ENCODE data around the gene DNAJC22.
"Not testable (repeated sequence)": the region's sequence is repeated elsewhere in the genome, so short reads cannot be mapped to it uniquely, and the experiment has no call there.

Gene DNAJC22

DNA sequence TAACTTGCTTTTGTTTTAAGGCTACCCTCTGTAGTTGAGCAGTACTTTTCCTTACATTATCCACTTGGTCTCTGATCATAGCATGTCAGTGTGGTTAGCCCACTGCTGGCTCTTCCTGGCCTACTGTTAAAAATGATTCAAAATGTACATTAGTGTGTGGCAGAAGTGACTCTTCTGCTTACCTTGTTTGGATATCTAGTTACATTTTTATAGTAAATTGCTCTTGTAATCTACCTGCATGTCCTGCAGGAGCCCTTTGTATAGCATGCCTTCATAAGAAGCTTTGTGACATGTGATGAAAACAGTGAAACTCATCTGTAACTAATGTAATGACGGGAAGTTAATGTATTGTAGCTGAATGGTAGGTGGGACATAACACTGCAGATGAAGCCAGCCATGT, 28.7 kb downstream of the DNAJC22 start:
- no peak for DNase-seq (ENCODE audit: low spot score)

DNA sequence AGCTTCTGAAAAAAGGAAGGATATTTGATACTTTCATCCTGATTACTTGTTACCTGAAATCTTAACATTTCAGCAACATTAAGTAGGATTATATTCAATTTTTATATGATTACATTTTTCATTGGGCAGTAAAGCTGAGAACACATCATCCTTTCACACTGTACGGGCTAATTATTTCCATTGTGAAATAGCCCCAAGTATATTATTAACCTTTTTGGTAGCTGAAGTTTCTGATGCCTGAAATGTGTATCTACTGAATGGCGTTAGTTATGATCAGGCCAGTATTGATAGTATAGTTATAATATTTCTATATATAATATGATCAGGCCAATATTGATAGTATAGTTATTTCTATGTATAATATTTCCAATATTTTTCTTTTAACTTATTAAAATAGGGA, 30.7 kb downstream of the DNAJC22 start:
- DNase-seq (ENCODE audit: low spot score), result no peak

DNA sequence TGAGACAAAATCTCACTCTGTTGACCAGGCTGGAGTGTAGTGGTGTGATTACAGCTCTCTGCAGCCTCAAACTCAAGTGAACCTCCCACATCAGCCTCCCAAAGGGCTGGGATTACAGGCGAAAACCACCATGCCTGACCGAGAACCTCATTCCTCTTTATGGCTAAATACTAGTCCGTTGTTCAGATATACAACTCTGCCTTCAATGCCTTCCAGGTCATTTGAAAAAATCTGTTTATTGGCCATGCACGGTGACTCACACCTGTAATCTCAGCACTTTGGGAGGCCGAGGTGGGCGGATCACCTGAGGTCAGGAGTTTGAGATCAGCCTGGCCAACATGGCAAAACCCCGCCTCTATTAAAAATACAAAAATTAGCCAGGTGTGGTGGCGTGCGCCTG, 33.5 kb downstream of the DNAJC22 start:
- not testable (repeated sequence) for DNase-seq (ENCODE audit: low spot score)

DNA sequence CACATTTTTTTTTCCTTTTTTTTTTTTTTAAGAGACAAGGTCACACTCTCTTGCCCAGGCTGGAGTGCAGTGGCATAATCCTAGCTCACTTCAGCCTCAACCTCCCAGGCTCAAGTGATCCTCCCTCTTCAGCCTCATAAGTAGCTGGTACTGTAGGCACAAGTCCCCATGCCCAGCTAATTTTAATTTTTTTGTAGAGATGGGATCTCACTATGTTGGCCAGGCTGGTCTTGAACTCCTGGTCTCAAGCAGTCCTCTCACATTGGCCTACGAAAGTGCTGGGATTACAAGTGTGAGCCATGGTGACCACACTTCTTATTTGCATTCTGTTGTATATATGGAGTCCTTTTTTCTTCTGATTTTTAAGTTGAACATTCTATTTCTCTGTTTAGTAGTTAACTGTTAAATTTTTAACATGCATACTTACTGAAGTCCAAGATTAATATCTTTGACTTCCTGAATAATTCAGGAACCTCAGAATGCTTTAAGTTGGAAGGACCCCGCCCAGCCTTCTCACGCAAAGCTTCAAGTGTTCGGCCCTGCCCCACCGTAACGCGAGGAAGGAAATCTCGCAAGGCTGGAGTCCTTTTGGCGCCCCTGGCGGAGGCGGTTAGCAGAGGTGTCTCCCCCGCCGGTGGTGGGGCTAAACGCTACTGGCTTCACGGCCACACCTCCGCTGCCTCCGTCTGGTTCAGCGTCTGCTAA, 42.1 kb downstream of the DNAJC22 start:
- DNase-seq (ENCODE audit: low spot score), result peak; percentile 57

DNA sequence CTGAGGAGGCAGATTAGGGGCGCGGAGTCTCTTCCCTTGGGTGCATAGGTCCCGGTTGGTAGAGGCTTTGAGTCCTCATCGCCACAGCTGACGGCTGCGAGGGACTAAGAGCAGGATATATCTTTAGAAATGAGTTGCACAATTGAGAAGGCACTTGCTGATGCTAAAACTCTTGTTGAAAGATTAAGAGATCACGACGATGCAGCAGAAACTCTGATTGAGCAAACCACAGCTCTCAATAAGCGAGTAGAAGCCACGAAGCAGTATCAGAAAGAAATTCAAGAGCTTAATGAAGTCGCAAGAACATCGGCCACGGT, 42.7 kb downstream of the DNAJC22 start:
- no peak for DNase-seq (ENCODE audit: low spot score)

DNA sequence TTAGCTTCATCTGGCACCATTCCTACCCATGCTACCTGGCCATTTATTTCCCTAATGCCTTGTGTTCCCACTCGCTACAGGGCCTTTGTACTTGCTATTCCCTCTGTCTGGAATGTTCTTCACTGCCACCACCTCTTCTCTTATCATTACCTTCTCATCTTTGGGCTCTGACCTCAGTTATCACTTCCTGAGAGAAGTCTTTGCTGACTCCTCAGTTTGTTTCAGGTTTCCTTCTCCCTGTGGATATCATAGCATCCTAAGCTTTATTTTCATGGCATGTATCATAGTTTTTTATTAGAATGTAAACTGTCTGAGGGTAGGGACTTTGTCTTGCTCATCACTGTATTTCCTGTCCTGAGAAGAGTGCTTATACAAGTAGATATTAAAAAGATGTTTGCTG, 50.3 kb downstream of the DNAJC22 start:
- DNase-seq (ENCODE audit: low spot score), result no peak

DNA sequence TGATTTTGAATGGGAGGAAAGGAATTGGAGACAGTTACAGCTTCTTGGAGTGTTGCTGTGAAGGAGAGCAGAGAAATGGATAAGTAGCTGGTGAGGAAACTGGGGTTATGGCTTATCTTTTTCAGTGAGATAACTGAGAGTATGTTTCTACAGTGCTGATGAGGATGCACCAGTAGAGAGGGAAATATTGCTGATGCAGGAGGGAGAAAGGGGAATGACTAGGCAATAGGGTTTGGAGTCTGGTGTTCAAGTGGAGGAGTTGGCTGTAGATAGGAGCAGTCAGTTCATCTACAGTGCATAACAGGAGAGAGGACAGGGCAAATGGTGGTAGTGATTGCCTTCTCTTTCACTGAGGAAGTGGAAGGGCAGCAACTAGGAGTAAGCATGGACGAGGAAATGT, 53.6 kb downstream of the DNAJC22 start:
- DNase-seq (ENCODE audit: low spot score), result no peak
